ENCODE measurements around the gene CR1. TPM values are rescaled to one million over a fixed set of nuclear protein-coding genes. Genes with fewer than 3 reads are reported as not detected.
"Not testable (repeated sequence)": the region's sequence is repeated elsewhere in the genome, so short reads cannot be mapped to it uniquely, and the experiment has no call there.

CR1 gene
- total RNA-seq, 1 experiment from 2014 or later, result not detected

DNA sequence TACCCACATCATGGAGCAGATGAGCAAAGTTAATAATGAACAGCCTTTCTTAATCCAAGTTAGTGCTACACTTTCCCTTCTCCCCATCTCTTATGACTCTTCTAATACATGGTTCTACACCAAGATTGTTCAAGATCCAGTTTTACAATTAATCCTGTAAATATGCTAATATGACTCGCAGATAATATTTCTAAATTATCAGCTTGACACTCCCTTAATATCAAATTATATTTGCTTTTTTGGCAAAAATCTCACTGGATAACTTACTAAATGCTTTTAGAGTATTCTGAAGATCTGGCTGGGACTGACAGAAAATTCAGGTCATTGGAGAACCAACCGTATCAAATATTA, 124.6 kb downstream of the CR1 start:
- Histone ChIP-seq H3K4me3 (ENCODE audit: low read depth in 2 of 2, low read length in 2 of 2) (no peak overlapping the region), H3K4me1 (ENCODE audit: control insufficient read depth, insufficient read depth, low read length) (no peaks in the 10 kb centered on the region), H3K27ac (ENCODE audit: low read length) (no peak overlapping the region), H3K27me3 (ENCODE audit: control insufficient read depth, insufficient read depth, low read length) (no peaks in the 10 kb centered on the region), H3K9me3 (ENCODE audit: control insufficient read depth, insufficient read depth, low read depth, low read length) (no peaks in the 10 kb centered on the region), H3K36me3 (ENCODE audit: control insufficient read depth, insufficient read depth, low read length) (no peaks in the 10 kb centered on the region)
- ATAC-seq (no peak), DNase-seq (ENCODE audit: low read depth, low spot score) (no peak)
- no TSS peak for BruUV-seq (replicated peaks)
- ChIA-PET POLR2A (no interaction called here), CTCF (interaction anchor here (0.5 to 1.6 kb wide), 6 partner anchors 9 to 177 kb away, joined by 3 to 12 read pairs (median 4); no protein-coding TSS in a partner anchor)
- intact Hi-C loops (cut with micrococcal nuclease; ENCODE audit: unreplicated experiment), result no loop called here
- TF ChIP-seq POLR2AphosphoS5 (IDR thresholded peaks at IDR 0.05; ENCODE audit: low read depth, low read length) (no peak), TCF7L2 (IDR thresholded peaks at IDR 0.05; ENCODE audit: low read depth, low read length) (no peak)
- TF ChIP-seq, protein P1, sequence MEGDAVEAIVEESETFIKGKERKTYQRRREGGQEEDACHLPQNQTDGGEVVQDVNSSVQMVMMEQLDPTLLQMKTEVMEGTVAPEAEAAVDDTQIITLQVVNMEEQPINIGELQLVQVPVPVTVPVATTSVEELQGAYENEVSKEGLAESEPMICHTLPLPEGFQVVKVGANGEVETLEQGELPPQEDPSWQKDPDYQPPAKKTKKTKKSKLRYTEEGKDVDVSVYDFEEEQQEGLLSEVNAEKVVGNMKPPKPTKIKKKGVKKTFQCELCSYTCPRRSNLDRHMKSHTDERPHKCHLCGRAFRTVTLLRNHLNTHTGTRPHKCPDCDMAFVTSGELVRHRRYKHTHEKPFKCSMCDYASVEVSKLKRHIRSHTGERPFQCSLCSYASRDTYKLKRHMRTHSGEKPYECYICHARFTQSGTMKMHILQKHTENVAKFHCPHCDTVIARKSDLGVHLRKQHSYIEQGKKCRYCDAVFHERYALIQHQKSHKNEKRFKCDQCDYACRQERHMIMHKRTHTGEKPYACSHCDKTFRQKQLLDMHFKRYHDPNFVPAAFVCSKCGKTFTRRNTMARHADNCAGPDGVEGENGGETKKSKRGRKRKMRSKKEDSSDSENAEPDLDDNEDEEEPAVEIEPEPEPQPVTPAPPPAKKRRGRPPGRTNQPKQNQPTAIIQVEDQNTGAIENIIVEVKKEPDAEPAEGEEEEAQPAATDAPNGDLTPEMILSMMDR (IDR thresholded peaks at IDR 0.05), result peak; percentile 43
- in situ Hi-C loops (cut with HindIII; ENCODE audit: low pct_unique_long_range_greater_than_20kb, low sequenced_read_pairs), result no loop called here

GRCh38 chr1:207625504-207626071, 129.6 kb downstream of the CR1 start:
- H3K36me3 ChIP-seq (ENCODE audit: control insufficient read depth, insufficient read depth, low read length); DNase-seq (ENCODE audit: low read depth, low spot score); H3K27me3 ChIP-seq (ENCODE audit: control insufficient read depth, insufficient read depth, low read length); intact Hi-C loops (cut with micrococcal nuclease; ENCODE audit: unreplicated experiment); BruUV-seq (replicated peaks); H3K4me3 ChIP-seq (ENCODE audit: low read depth in 2 of 2, low read length in 2 of 2); CTCF ChIA-PET; H3K4me1 ChIP-seq (ENCODE audit: control insufficient read depth, insufficient read depth, low read length); H3K27ac ChIP-seq (ENCODE audit: low read length); in situ Hi-C loops (cut with HindIII; ENCODE audit: low pct_unique_long_range_greater_than_20kb, low sequenced_read_pairs); H3K9me3 ChIP-seq (ENCODE audit: control insufficient read depth, insufficient read depth, low read depth, low read length); POLR2A ChIA-PET; ATAC-seq: not testable (repeated sequence)

- no peaks in the 10 kb centered on the region; the same call in 1 of the 2 replicates for H3K27me3 ChIP-seq (ENCODE audit: control insufficient read depth, insufficient read depth, low read length)
- in situ Hi-C loops (cut with HindIII; ENCODE audit: low pct_unique_long_range_greater_than_20kb, low sequenced_read_pairs) (no loop called here), intact Hi-C loops (cut with micrococcal nuclease; ENCODE audit: unreplicated experiment) (no loop called here)
- BruUV-seq (replicated peaks), result no TSS peak
- H3K9me3 ChIP-seq (ENCODE audit: control insufficient read depth, insufficient read depth, low read depth, low read length), result no peaks in the 10 kb centered on the region
- H3K4me1 ChIP-seq (ENCODE audit: control insufficient read depth, insufficient read depth, low read length), result no peaks in the 10 kb centered on the region
- POLR2A ChIA-PET, result no interaction called here
- CTCF ChIA-PET, result no interaction called here
- no peak overlapping the region for H3K27ac ChIP-seq (ENCODE audit: low read length)
- no peak overlapping the region for H3K4me3 ChIP-seq (ENCODE audit: low read depth in 2 of 2, low read length in 2 of 2)
- H3K36me3 ChIP-seq (ENCODE audit: control insufficient read depth, insufficient read depth, low read length), result no peaks in the 10 kb centered on the region
- no peak for ATAC-seq
- no peak for TF ChIP-seq SIN3A (IDR thresholded peaks at IDR 0.05; ENCODE audit: borderline replicate concordance, insufficient read depth, low read depth, low read length)
- TF ChIP-seq, protein P1 (IDR thresholded peaks at IDR 0.05), result no peak
- no peak for TF ChIP-seq TCF7L2 (IDR thresholded peaks at IDR 0.05; ENCODE audit: low read depth, low read length)
- TF ChIP-seq POLR2AphosphoS5 (IDR thresholded peaks at IDR 0.05; ENCODE audit: low read depth, low read length), result no peak
- no peak for TF ChIP-seq REST (IDR thresholded peaks at IDR 0.05; ENCODE audit: insufficient read depth in 1 of 2, low read depth in 2 of 2, low read length in 1 of 2)
- DNase-seq (ENCODE audit: low read depth, low spot score), result no peak
These were observed 131.0 kb downstream of the CR1 start for GRCh38 chr1:207626972-207627337.
